Stimulated activated CD8-positive, alpha-beta memory T cell treated with anti-CD3 and anti-CD28 coated beads, Interleukin-4, amount 100 ng/mL, for 48 hours (primary cell): ENCODE measurements around the gene ABCA6.

Experiments
- DNase-seq: peaks from one replicate; pipeline ENCODE4 v3.0.0-alpha.2; 2020

The ABCA6 gene

DNA sequence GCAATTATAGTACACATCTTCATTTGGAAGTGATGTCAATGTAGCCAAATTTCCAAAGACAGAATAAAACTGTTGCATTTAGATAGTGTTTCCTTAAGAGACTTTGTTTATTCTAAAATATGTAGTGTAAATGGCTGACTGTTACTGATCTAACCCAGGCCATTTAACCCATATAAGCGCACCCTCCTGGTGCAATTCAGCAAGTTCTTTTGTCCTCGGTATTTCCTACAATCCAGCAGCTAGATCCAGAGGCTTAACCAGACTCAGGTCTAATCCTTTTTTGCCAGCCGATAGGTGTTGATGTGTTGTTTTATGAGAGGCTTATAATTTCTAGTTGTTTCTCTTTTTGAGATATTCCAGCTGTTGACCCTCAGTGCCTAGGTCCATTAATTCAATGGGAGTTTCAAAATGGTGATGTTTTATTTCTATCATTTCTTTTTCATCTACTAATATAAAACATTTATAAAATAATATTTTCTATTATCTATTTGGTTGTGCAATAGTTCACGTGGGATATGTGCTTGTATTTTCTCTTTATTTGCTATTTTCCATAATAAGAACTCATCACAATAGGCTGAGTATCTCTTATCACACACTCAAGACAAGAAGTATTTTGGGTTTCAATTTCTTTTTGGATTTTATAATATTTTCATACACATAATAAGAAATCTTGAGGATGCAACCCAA lies 95.4 kb downstream of the ABCA6 start:
- no peak for DNase-seq

DNA sequence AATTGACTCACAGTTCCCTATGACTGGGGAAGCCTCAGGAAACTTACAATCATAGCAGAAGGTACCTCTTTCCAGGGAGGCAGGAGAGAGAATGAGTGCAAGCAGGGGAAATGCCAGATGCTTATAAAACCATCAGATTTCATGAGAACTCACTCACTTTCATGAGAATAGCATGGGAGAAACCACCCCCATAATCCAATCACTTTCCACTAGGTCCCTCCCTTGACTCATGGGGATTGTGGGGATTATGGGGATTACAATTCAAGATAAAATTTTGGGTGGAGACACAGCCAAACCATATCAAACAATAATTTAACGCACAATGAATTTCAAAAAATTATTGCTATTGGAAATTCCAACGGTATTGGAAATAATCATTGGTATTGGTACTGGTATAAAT lies 96.0 kb downstream of the ABCA6 start:
- DNase-seq = no peak

GRCh38 chr17:69044371-69044770 lies 97.3 kb downstream of the ABCA6 start:
- no peak for DNase-seq

DNA sequence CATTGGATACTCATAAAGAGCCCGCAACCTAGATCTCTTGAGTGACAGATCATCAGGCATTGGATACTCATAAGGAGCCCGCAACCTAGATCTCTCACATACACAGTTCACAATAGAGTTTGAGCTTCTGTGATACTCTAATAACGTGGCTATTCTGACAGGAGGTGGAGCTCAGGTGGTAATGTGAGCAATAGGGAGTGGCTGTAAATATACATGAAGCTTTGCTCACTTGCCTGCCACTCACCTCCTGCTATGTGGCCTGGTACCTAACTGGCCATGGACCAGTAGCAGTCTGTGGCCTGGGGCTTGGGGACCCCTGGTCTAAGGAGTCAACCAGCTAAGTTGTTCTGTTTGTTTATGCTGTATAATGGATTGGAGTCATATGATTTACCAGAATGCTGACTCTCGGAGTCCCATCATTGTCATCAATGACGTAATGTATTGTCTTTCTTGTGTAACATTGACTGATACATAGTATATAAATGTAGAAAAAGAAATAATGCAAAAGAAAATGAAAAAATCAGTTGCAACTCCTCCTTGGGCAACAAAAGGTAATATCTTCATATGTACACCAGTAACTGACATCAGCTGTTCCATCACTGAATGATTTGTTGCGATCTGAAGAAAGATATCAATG lies 98.5 kb downstream of the ABCA6 start:
- DNase-seq = no peak

GRCh38 chr17:69042308-69042707 lies 99.4 kb downstream of the ABCA6 start:
- no peak for DNase-seq

- DNase-seq = no peak
Measured at GRCh38 chr17:69031839-69032238, 109.9 kb downstream of the ABCA6 start.

DNA sequence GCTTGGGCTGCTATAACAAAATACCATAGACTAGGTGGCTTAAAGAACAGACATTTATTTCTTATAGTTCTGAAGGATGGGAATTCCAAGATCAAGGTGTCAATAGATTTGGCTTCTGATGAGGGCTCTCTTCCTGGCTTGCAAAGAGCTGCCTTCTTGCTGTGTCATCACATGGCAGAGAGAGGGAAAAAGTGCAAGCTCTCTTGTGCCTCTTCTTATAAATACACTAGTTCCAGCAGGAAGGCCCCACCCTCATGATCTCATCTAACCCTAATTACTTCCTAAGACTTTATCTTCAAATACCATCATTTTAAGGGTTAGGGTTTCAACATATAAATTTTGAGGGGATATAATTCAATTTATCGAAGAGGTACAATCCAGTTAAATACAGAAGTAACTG lies 111.5 kb downstream of the ABCA6 start:
- no peak for DNase-seq
